RWPE2 (cell line): ENCODE data around the gene CLSTN2.

ENCODE experiments used
- ATAC-seq: fragments of 200-7000 bp; cut with Tn5 transposase; 3 replicates; pipeline ENCODE4 v1.9.1; 2021; ENCODE audit warnings: low read depth
- DNase-seq: peaks from one replicate; pipeline ENCODE4 v3.0.0-alpha.2; 2020; ENCODE audit warnings: low spot score
- H3K27ac ChIP-seq: fragments of 450-650 bp; 2 replicates; pipeline ENCODE4 v1.5.1; 2017; ENCODE audit warnings: mild to moderate bottlenecking; ENCODE audit not compliant: poor library complexity, severe bottlenecking
- H3K27me3 ChIP-seq: fragments of 250-450 bp; sonication (Bioruptor Pico); 2 replicates; pipeline ENCODE4 v1.5.1; 2021; ENCODE audit warnings: mild to moderate bottlenecking, moderate library complexity; ENCODE audit not compliant: insufficient read depth, poor library complexity, severe bottlenecking
- H3K36me3 ChIP-seq: fragments of 250-450 bp; sonication (Bioruptor Pico); 2 replicates; pipeline ENCODE4 v1.5.1; 2020; ENCODE audit warnings: low read depth, mild to moderate bottlenecking, moderate library complexity
- H3K4me1 ChIP-seq: fragments of 250-450 bp; sonication (Bioruptor Pico); 2 replicates; pipeline ENCODE4 v1.5.1; 2021; ENCODE audit warnings: mild to moderate bottlenecking, moderate library complexity; ENCODE audit not compliant: insufficient read depth, poor library complexity, severe bottlenecking
- H3K4me3 ChIP-seq: fragments of 250-450 bp; sonication (Bioruptor Pico); 2 replicates; pipeline ENCODE4 v1.5.1; 2021; ENCODE audit warnings: mild to moderate bottlenecking, moderate library complexity; ENCODE audit not compliant: severe bottlenecking
- H3K9me3 ChIP-seq: fragments of 250-450 bp; sonication (Bioruptor Pico); 2 replicates; pipeline ENCODE4 v1.5.1; 2021; ENCODE audit warnings: mild to moderate bottlenecking, moderate library complexity; ENCODE audit not compliant: severe bottlenecking
- TF ChIP-seq, protein P1 (sequence below): fragments of 450-650 bp; IDR thresholded peaks from one replicate; pipeline ENCODE4 v1.5.1; 2017; ENCODE audit warnings: mild to moderate bottlenecking, moderate library complexity; ENCODE audit not compliant: poor library complexity, severe bottlenecking

Gene CLSTN2

DNA sequence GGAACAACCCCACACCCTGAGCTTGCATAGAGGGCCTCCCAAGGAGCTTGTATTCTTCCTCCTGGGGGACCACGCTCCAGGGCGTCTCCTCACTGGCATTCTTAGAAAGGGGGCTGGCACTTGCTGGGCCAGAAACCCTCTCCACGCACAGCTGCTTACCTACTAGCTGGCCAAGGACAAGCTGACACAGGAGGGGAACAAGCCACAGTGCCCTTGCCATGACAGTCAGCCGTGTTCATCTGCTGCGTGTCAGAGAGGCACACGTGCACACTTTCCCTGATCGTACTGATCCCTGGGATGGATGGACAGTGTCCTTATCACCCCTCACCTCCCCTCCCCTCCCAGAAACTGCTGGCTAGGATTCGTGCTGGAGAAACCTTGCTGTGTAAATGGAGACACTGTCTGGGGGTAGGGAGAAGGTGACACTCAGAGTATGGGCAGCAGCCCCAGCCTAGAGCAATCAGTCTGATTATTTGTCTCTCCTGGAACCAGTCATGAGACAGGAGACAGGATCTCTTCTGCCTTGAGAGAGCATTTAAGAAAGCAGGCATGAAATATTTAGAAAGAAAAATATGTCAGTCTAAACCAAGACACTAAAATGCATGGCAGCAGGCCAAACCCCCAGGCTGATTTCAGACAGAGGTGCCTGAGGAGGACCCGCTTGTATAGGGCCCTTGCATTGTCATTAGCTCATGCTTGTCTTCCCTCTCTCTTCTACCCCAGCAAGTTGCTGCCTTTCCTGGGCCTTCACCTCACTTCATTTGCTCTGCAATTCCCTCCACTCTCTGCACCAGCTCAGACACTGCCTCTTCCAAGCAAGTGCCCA lies 431.1 kb downstream of the CLSTN2 start:
- TF ChIP-seq, protein P1, sequence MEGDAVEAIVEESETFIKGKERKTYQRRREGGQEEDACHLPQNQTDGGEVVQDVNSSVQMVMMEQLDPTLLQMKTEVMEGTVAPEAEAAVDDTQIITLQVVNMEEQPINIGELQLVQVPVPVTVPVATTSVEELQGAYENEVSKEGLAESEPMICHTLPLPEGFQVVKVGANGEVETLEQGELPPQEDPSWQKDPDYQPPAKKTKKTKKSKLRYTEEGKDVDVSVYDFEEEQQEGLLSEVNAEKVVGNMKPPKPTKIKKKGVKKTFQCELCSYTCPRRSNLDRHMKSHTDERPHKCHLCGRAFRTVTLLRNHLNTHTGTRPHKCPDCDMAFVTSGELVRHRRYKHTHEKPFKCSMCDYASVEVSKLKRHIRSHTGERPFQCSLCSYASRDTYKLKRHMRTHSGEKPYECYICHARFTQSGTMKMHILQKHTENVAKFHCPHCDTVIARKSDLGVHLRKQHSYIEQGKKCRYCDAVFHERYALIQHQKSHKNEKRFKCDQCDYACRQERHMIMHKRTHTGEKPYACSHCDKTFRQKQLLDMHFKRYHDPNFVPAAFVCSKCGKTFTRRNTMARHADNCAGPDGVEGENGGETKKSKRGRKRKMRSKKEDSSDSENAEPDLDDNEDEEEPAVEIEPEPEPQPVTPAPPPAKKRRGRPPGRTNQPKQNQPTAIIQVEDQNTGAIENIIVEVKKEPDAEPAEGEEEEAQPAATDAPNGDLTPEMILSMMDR: no peak
- Histone ChIP-seq H3K36me3 (no peaks in the 10 kb centered on the region), H3K27me3 (peaks cover 8% of the 10 kb centered on the region), H3K27ac (no peak overlapping the region), H3K9me3 (no peaks in the 10 kb centered on the region), H3K4me3 (no peak overlapping the region), H3K4me1 (no peaks in the 10 kb centered on the region)
- ATAC-seq (no peak), DNase-seq (no peak)

DNA sequence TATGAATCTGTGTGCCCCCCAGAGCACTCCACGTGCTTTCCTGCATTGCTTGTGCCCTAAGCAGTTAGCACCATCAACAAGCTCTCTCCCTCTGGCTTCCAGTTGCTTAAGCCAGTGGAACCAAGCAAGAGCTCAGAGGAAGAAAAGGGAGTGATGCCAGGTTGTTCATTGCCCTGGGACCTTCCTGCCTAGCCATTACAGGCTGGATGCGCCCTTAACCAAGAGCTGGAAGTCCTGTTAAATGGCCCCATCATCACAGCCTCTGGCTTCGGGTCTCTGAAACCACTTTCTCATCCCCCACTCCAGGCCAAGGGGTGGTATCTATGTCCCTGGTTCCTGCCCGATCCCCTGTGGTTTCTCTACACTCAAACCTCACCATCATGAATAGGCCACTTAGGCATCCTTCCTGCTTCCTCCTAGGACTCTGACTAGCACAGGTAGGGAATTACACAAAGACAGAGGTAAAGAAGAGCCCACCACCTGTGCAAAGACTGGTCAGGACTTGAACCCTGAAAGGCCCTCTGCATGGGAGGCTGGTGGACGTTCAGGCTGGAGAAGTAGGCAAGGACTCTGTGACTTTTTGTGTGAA lies 433.3 kb downstream of the CLSTN2 start:
- DNase-seq (no peak), ATAC-seq (no peak)
- Histone ChIP-seq H3K9me3 (no peaks in the 10 kb centered on the region), H3K4me1 (no peaks in the 10 kb centered on the region), H3K27me3 (no peaks in the 10 kb centered on the region), H3K27ac (no peak overlapping the region), H3K4me3 (no peak overlapping the region), H3K36me3 (no peaks in the 10 kb centered on the region)
- TF ChIP-seq, protein P1: no peak

DNA sequence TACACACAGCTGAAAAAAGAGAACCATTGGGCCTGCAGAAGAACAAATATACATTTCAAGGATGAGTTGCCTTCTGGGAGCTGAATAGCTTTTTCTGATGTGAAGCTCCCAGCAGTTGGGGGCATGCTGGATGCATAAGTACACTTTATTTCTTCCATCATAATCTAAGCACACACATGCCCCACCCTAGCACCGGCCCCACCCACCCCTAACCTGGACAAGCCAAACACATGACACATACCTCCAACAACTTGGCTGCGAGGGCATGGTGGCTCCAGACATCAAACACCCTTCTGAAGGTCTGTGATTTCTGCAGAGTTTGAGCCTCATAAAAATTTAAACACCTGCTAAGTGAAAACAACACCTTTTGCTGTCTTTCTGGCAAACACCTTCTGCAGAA lies 435.7 kb downstream of the CLSTN2 start:
- Histone ChIP-seq H3K27me3 (no peaks in the 10 kb centered on the region), H3K4me3 (no peak overlapping the region), H3K36me3 (no peaks in the 10 kb centered on the region), H3K27ac (no peak overlapping the region), H3K9me3 (no peaks in the 10 kb centered on the region), H3K4me1 (no peaks in the 10 kb centered on the region)
- TF ChIP-seq, protein P1: no peak
- ATAC-seq: peak; percentile 63; the same call in 1 of the 3 replicates
- DNase-seq: no peak

DNA sequence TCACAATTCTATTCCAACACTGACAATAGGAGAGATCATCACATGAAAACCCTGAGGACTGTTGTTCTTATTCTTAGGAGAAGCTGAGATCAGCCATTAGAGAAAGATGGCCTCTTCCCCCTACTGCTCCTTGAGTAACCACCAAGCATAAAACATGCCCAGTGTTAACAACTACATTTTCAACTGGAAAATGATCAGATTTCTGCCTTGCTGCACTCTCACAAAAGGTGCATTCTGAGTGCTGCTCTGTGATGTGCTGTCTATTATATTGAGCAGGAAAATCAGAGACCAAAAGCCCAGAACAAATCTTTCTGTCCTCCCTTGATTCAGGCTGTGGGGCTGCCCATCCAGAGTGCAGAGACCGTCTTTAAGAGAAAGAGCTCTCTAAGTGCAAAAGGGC lies 438.2 kb downstream of the CLSTN2 start:
- TF ChIP-seq, protein P1: no peak

DNA sequence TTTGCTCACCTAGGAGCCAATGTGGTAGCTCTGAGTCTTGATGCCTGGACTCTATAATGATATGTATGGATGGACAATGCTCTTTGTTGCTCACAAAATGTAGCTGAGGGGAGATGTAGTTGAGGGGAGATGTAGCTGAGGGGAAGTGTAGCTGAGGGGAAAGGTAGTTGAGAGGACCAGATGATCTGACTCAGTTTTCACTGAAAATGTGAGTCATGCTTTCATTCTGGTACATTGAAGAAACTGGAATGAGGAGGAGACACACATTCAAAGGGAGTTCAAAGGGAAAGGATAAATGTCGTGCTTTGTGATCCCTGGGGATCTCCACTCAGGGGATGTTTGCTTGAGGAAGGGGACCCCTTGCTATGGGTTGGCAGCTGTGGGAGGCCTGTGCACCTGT lies 440.0 kb downstream of the CLSTN2 start:
- no peaks in the 10 kb centered on the region for H3K4me1 ChIP-seq
- DNase-seq (no peak), ATAC-seq (no peak)
- H3K9me3 ChIP-seq: no peaks in the 10 kb centered on the region
- H3K27ac ChIP-seq: no peak overlapping the region
- TF ChIP-seq, protein P1: no peak
- H3K4me3 ChIP-seq: no peak overlapping the region
- H3K36me3 ChIP-seq: no peaks in the 10 kb centered on the region
- H3K27me3 ChIP-seq: no peaks in the 10 kb centered on the region

More for the DNA sequence above, 438.2 kb downstream of the CLSTN2 start:
- Histone ChIP-seq H3K4me1 (no peaks in the 10 kb centered on the region), H3K27ac (no peak overlapping the region), H3K27me3 (no peaks in the 10 kb centered on the region), H3K9me3 (no peaks in the 10 kb centered on the region), H3K36me3 (no peaks in the 10 kb centered on the region), H3K4me3 (no peak overlapping the region)
- ATAC-seq (no peak), DNase-seq (no peak)
